Prostate gland (tissue), 2 donors: Measurements from ENCODE around the gene DNAL4.

ENCODE experiments used
- CTCF ChIP-seq, 4 experiments: fragments of 200-600 bp in 2 of 4; fragments of 450-650 bp in 2 of 4; sonication (generic) in 2 of 4; IDR thresholded peaks; 1 replicate in 3 of 4; 2 replicates in 1 of 4; pipeline ENCODE4 v1.5.1; 2016 to 2019; ENCODE audit warnings: antibody characterized with exemption in 4 of 4, mild to moderate bottlenecking in 2 of 4, moderate library complexity in 2 of 4
- POLR2A ChIP-seq: fragments of 450-650 bp; IDR thresholded peaks from one replicate; pipeline ENCODE4 v1.6.1; 2016; ENCODE audit warnings: antibody characterized with exemption, mild to moderate bottlenecking

DNA sequence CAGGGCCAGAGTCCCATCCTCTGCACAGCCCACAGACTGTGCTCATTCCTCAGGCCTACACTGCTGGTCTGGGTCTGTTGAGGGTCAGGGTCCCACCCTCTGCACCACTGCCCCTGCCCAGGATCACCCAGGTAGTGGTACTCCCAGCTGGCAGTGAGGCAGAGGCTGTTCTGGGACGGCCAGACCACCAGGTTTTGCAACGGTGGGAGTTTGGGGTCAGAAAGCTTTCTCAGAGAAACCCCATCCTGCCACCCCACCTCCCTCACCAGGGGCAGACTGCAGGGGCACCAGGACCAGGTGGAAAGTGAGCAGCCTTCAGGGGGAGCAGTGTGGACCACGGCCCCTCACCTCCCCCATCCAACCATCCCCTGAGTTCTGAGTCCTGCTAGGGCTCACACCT lies 39.1 kb upstream of the DNAL4 start:
- TF ChIP-seq CTCF (IDR thresholded peaks at IDR 0.05) (no peak), POLR2A (no peak)
